PC-3 (cell line): Measurements from ENCODE around the gene ARHGAP8. TPM values are rescaled to one million over a fixed set of nuclear protein-coding genes. Genes with fewer than 3 reads are reported as not detected.
A peak's percentile ranks its signal among the peaks of the same experiment; 100 is the strongest.

ENCODE experiments used
- ATAC-seq: fragments of 200-7000 bp; cut with Tn5 transposase; 2 replicates; pipeline ENCODE4 v1.9.1; 2020; ENCODE audit warnings: mild to moderate bottlenecking, moderate library complexity
- BruUV-seq: library from RNA; stranded (reverse); fragments of 400-500 nt; replicated peaks from 2 replicates; lab custom pipeline; 2021; lab: Mats Ljungman, UMichigan
- CTCF ChIA-PET: fragments of 300-600 bp; sonication (Branson Sonifier 250); formaldehyde crosslinking; loops from one replicate; lab custom pipeline; 2022; ENCODE audit warnings: antibody characterized with exemption; lab: Charles Lee
- POLR2A ChIA-PET: fragments of 300-600 bp; sonication (Branson Sonifier 250); formaldehyde crosslinking; loops from one replicate; lab custom pipeline; 2022; ENCODE audit warnings: antibody characterized with exemption; ENCODE audit not compliant: unreplicated experiment; lab: Charles Lee
- DNase-seq: peaks from one replicate; pipeline ENCODE4 v3.0.0-alpha.2; 2015
- H2AFZ ChIP-seq: fragments of 300-600 bp; sonication (generic); 2 replicates; pipeline ENCODE4 v1.6.0; 2016; ENCODE audit warnings: antibody characterized with exemption, low read length
- H3F3A ChIP-seq: fragments of 300-600 bp; sonication (generic); one replicate; pipeline ENCODE4 v1.6.0; 2017; ENCODE audit warnings: antibody characterized with exemption, low read length, control low read depth, mild to moderate bottlenecking; ENCODE audit not compliant: unreplicated experiment
- H3K27ac ChIP-seq: fragments of 300-600 bp; sonication (generic); 2 replicates; pipeline ENCODE4 v1.5.1; 2016; ENCODE audit warnings: mild to moderate bottlenecking, low read length
- H3K27me3 ChIP-seq: fragments of 300-600 bp; sonication (generic); 2 replicates; pipeline ENCODE4 v1.6.1; 2016; ENCODE audit warnings: low read length, mixed read lengths
- H3K36me3 ChIP-seq: fragments of 300-600 bp; sonication (generic); 2 replicates; pipeline ENCODE4 v1.6.1; 2016; ENCODE audit warnings: low read depth, mixed run types, low read length, mixed read lengths
- H3K4me1 ChIP-seq: fragments of 300-600 bp; sonication (generic); 2 replicates; pipeline ENCODE4 v1.5.1; 2016; ENCODE audit warnings: low read length; ENCODE audit not compliant: insufficient read depth
- H3K4me2 ChIP-seq: fragments of 300-600 bp; sonication (generic); 2 replicates; pipeline ENCODE4 v1.6.0; 2016; ENCODE audit warnings: low read length
- H3K4me3 ChIP-seq: fragments of 300-600 bp; sonication (generic); 2 replicates; pipeline ENCODE4 v1.5.1; 2016; ENCODE audit warnings: mild to moderate bottlenecking, low read length, mixed read lengths
- H3K79me2 ChIP-seq: fragments of 300-600 bp; sonication (generic); 2 replicates; pipeline ENCODE4 v1.6.1; 2017; ENCODE audit warnings: low read length, mixed read lengths
- H3K9ac ChIP-seq: fragments of 300-600 bp; sonication (generic); 2 replicates; pipeline ENCODE4 v1.6.0; 2016; ENCODE audit warnings: mild to moderate bottlenecking, low read length
- H3K9me2 ChIP-seq: fragments of 300-600 bp; sonication (generic); replicated peaks from 2 replicates; pipeline ENCODE4 v1.6.1; 2016; ENCODE audit warnings: mixed run types, low read length, mixed read lengths
- H3K9me3 ChIP-seq: fragments of 300-600 bp; sonication (generic); 2 replicates; pipeline ENCODE4 v1.6.1; 2016; ENCODE audit warnings: low read length, mixed read lengths
- H4K20me1 ChIP-seq: fragments of 300-600 bp; sonication (generic); 2 replicates; pipeline ENCODE4 v1.6.1; 2016; ENCODE audit warnings: low read length, mixed read lengths
- CTCF ChIP-seq: fragments of 300-600 bp; sonication (generic); conservative IDR thresholded peaks from 2 replicates; pipeline ENCODE4 v1.5.1; 2017; ENCODE audit warnings: antibody characterized with exemption, low read depth, mild to moderate bottlenecking, low read length
- EZH2 ChIP-seq: fragments of 300-600 bp; sonication (generic); IDR thresholded peaks from one replicate; pipeline ENCODE4 v1.6.1; 2017; ENCODE audit warnings: antibody characterized with exemption, mild to moderate bottlenecking, low read length; ENCODE audit not compliant: unreplicated experiment
- EZH2phosphoT487 ChIP-seq: fragments of 300-600 bp; sonication (generic); IDR thresholded peaks from 2 replicates; pipeline ENCODE4 v1.6.1; 2018; ENCODE audit warnings: mild to moderate bottlenecking, antibody characterized with exemption, low read length, borderline replicate concordance
- intact Hi-C: fragments of 100-400 bp; cut with micrococcal nuclease; formaldehyde crosslinking; loops from 2 replicates; pipeline ENCODE4 v1.9.0; 2023
- total RNA-seq: library from RNA; depleted of rRNA; stranded (reverse); fragments of >200 nt; gene quantifications from 2 replicates; pipeline ENCODE4 v1.2.3, GENCODE V29; 2014

Gene ARHGAP8
- total RNA-seq, 1 experiment from 2014 or later, result 30.9 TPM

GRCh38 chr22:44735518-44736428 lies 16.6 kb upstream of the ARHGAP8 start:
- H3K27me3 ChIP-seq, result 0 out of 2 replicates have a peak, but pooled peaks cover 9% of the 10 kb centered on the region
- H3K36me3 ChIP-seq, result no peaks in the 10 kb centered on the region
- H3K9me3 ChIP-seq, result no peaks in the 10 kb centered on the region
- H3K27ac ChIP-seq, result no peak overlapping the region
- intact Hi-C loops, result loop anchor here (1.0 kb wide), 1 partner anchor 38 kb away; no protein-coding TSS in a partner anchor
- ATAC-seq (peak; percentile 61), DNase-seq (peak; percentile 65)
- POLR2A ChIA-PET, result no interaction called here
- no peaks in the 10 kb centered on the region for H4K20me1 ChIP-seq
- no peak overlapping the region for H3K4me3 ChIP-seq
- peaks cover 18% of the 10 kb centered on the region; the same call in 1 of the 2 replicates for H3K4me1 ChIP-seq
- BruUV-seq, result no TSS peak
- H3K4me2 ChIP-seq, result no peak overlapping the region
- H3K79me2 ChIP-seq, result no peaks in the 10 kb centered on the region
- no peak overlapping the region for H3K9ac ChIP-seq
- TF ChIP-seq CTCF, result peak; percentile 85
- TF ChIP-seq EZH2phosphoT487, result no peak
- no peak for TF ChIP-seq EZH2
- no peaks in the 10 kb centered on the region for H3K9me2 ChIP-seq
- no peak overlapping the region for H2AFZ ChIP-seq
- CTCF ChIA-PET, result interaction anchor here (1.3 kb wide), 1 partner anchor 51 kb away, joined by 5 read pairs; no protein-coding TSS in a partner anchor
- no peaks in the 10 kb centered on the region for H3F3A ChIP-seq

- H3K9me3 ChIP-seq, result no peaks in the 10 kb centered on the region
- no TSS peak for BruUV-seq
- no peak overlapping the region for H3K4me3 ChIP-seq
- no peaks in the 10 kb centered on the region for H3K79me2 ChIP-seq
- POLR2A ChIA-PET, result no interaction called here
- no peak overlapping the region for H3K4me2 ChIP-seq
- no peak for TF ChIP-seq CTCF
- no peaks in the 10 kb centered on the region for H3K36me3 ChIP-seq
- ATAC-seq (peak; percentile 32; the same call in 1 of the 2 replicates), DNase-seq (no peak)
- no peaks in the 10 kb centered on the region for H4K20me1 ChIP-seq
- intact Hi-C loops, result loop anchor here (1.0 kb wide), 1 partner anchor 39 kb away; no protein-coding TSS in a partner anchor
- CTCF ChIA-PET, result interaction anchor here (1.3 kb wide), 1 partner anchor 52 kb away, joined by 5 read pairs; no protein-coding TSS in a partner anchor
- H3K9me2 ChIP-seq, result no peaks in the 10 kb centered on the region
- H3F3A ChIP-seq, result no peaks in the 10 kb centered on the region
- H3K27me3 ChIP-seq, result 0 out of 2 replicates have a peak, but pooled peaks cover 9% of the 10 kb centered on the region
- H3K27ac ChIP-seq, result no peak overlapping the region
- H3K9ac ChIP-seq, result no peak overlapping the region
- peaks cover 18% of the 10 kb centered on the region; the same call in 1 of the 2 replicates for H3K4me1 ChIP-seq
- no peak overlapping the region for H2AFZ ChIP-seq
Measured at GRCh38 chr22:44736581-44737405, 15.6 kb upstream of the ARHGAP8 start.
